HG02571 (cell line): ENCODE results near the gene ALMS1.
"Not testable (repeated sequence)": the region's sequence is repeated elsewhere in the genome, so short reads cannot be mapped to it uniquely, and the experiment has no call there.

Source experiments
- ATAC-seq: cut with Tn5 transposase; IDR thresholded peaks from one replicate; pipeline ENCODE4 v1.9.1; 2021; ENCODE audit warnings: mild to moderate bottlenecking, moderate library complexity; ENCODE audit not compliant: unreplicated experiment

The ALMS1 gene

GRCh38 chr2:73614997-73615396, 229.4 kb downstream of the ALMS1 start:
- no peak for ATAC-seq

- ATAC-seq = not testable (repeated sequence)
These were observed 234.3 kb downstream of the ALMS1 start for GRCh38 chr2:73619925-73620324.

- not testable (repeated sequence) for ATAC-seq
These were observed 238.4 kb downstream of the ALMS1 start for GRCh38 chr2:73624036-73624435.

- ATAC-seq = not testable (repeated sequence)
These were observed 239.0 kb downstream of the ALMS1 start for GRCh38 chr2:73624625-73625024.

GRCh38 chr2:73626237-73626636, 240.6 kb downstream of the ALMS1 start:
- not testable (repeated sequence) for ATAC-seq

- peak; percentile 75 for ATAC-seq
These were observed 242.9 kb downstream of the ALMS1 start for GRCh38 chr2:73628493-73628892.

- ATAC-seq = not testable (repeated sequence)
These were observed 245.1 kb downstream of the ALMS1 start for GRCh38 chr2:73630662-73631266.

- ATAC-seq = not testable (repeated sequence)
These were observed 251.3 kb downstream of the ALMS1 start for GRCh38 chr2:73636977-73637376.

GRCh38 chr2:73638429-73638828, 252.8 kb downstream of the ALMS1 start:
- ATAC-seq = no peak

- ATAC-seq = no peak
These were observed 254.9 kb downstream of the ALMS1 start for GRCh38 chr2:73640511-73640911.

GRCh38 chr2:73640946-73641766, 255.5 kb downstream of the ALMS1 start:
- no peak for ATAC-seq

- ATAC-seq = no peak
These were observed 256.1 kb downstream of the ALMS1 start for GRCh38 chr2:73641767-73642062.

GRCh38 chr2:73642338-73643018, 256.8 kb downstream of the ALMS1 start, which contains the start of gene NAT8:
NAT8 (minus strand) TSS chr2:73642422; CDS start chr2:73641628, 794 bp downstream.
- no peak for ATAC-seq

- ATAC-seq = not testable (repeated sequence)
These were observed 262.1 kb downstream of the ALMS1 start for GRCh38 chr2:73647690-73648089.

- ATAC-seq = no peak
These were observed 266.1 kb downstream of the ALMS1 start for GRCh38 chr2:73651591-73652230.

GRCh38 chr2:73652348-73652747, 266.7 kb downstream of the ALMS1 start:
- no peak for ATAC-seq

GRCh38 chr2:73654175-73654574, 268.5 kb downstream of the ALMS1 start:
- ATAC-seq = no peak
